ENCODE results near the gene NTSR2.

The NTSR2 gene

GRCh38 chr2:11618708-11619062 lies 51.3 kb downstream of the NTSR2 start:
- no peak for DNase-seq

GRCh38 chr2:11617984-11618707 lies 51.8 kb downstream of the NTSR2 start:
- no peak for DNase-seq

- DNase-seq: no peak
These were observed 52.5 kb downstream of the NTSR2 start for GRCh38 chr2:11617527-11617926.

GRCh38 chr2:11616851-11617415 lies 53.1 kb downstream of the NTSR2 start:
- no peak for DNase-seq

- no peak for DNase-seq
These were observed 53.8 kb downstream of the NTSR2 start for GRCh38 chr2:11616097-11616687.

GRCh38 chr2:11615209-11615608 lies 54.8 kb downstream of the NTSR2 start:
- no peak for DNase-seq

GRCh38 chr2:11613297-11613696 lies 56.7 kb downstream of the NTSR2 start:
- no peak for DNase-seq

GRCh38 chr2:11612553-11613215 lies 57.3 kb downstream of the NTSR2 start:
- no peak for DNase-seq

- no peak for DNase-seq
These were observed 58.7 kb downstream of the NTSR2 start for GRCh38 chr2:11611251-11611650.

GRCh38 chr2:11610624-11611242 lies 59.3 kb downstream of the NTSR2 start:
- DNase-seq: no peak
